H1 (cell line): ENCODE measurements around the gene CNOT8. TPM values are rescaled to one million over a fixed set of nuclear protein-coding genes. Genes with fewer than 3 reads are reported as not detected.

Source experiments
- ATF2 ChIP-seq: IDR thresholded peaks from 2 replicates; pipeline ENCODE4 v1.6.1; 2012; ENCODE audit warnings: low read length, inconsistent platforms
- BRCA1 ChIP-seq: IDR thresholded peaks from 2 replicates; pipeline ENCODE4 v1.6.1; 2012; ENCODE audit warnings: low read depth, low read length, improper control_type of control experiment
- CHD7 ChIP-seq: fragments of 300-600 bp; sonication (generic); IDR thresholded peaks from 2 replicates; pipeline ENCODE4 v1.7.1; 2012; ENCODE audit warnings: low read length, moderate library complexity, mild to moderate bottlenecking, inconsistent platforms; ENCODE audit not compliant: insufficient replicate concordance
- GABPA ChIP-seq: IDR thresholded peaks from 2 replicates; pipeline ENCODE4 v1.6.1; 2011; ENCODE audit warnings: mild to moderate bottlenecking, low read length, moderate library complexity, borderline replicate concordance; ENCODE audit not compliant: insufficient read depth
- KDM1A ChIP-seq: fragments of 200-600, 300-600 bp; sonication (generic); IDR thresholded peaks from 2 replicates; pipeline ENCODE4 v1.7.1; 2016; ENCODE audit warnings: mild to moderate bottlenecking, low read length, borderline replicate concordance
- SIN3A ChIP-seq, 2 experiments: IDR thresholded peaks in 1 of 2; conservative IDR thresholded peaks in 1 of 2; 2 replicates each; pipeline ENCODE4 v1.6.1; 2011 to 2012; ENCODE audit warnings: low read length in 2 of 2, improper control_type of control experiment in 1 of 2, low read depth in 1 of 2, mild to moderate bottlenecking in 1 of 2
- TAF1 ChIP-seq: IDR thresholded peaks from 2 replicates; pipeline ENCODE4 v1.6.1; 2011; ENCODE audit warnings: mild to moderate bottlenecking, low read depth, low read length
- ZNF274 ChIP-seq: IDR thresholded peaks from 2 replicates; pipeline ENCODE4 v1.7.0; 2012; ENCODE audit warnings: low read length, borderline replicate concordance; ENCODE audit errors: extremely low read depth
- polyA plus RNA-seq, 7 experiments: library from polyadenylated mRNA; depleted of rRNA in 3 of 7; stranded (reverse) in 5 of 7; unstranded in 2 of 7; fragments of >200 nt in 5 of 7; fragments of 200-250 nt in 2 of 7; gene quantifications; 1 replicate in 5 of 7; 2 replicates in 1 of 7; 4 replicates in 1 of 7; pipeline versions ENCODE4 v1.2.1 to v1.2.3, GENCODE V29; 2011 to 2013; ENCODE audit warnings: missing spikeins in 2 of 7, mixed read lengths in 2 of 7
- total RNA-seq: library from RNA; stranded (reverse); fragmentation: NEBNext Ultra II Directional; extraction: Animal tissue kit (Norgen Biotek cat#: 25700); gene quantifications from 2 replicates; pipeline ENCODE4 v1.2.1, GENCODE V29; 2021
- TF ChIP-seq, protein P1 (sequence below): IDR thresholded peaks from 2 replicates; pipeline ENCODE4 v1.6.1; 2012; ENCODE audit warnings: inconsistent platforms

CNOT8 gene
- total and polyA plus RNA-seq, 2 of the 8 experiments (the other 6 are each of a cell fraction or from before 2014, with no cell fraction given) = 36.4 to 62.9 TPM

DNA sequence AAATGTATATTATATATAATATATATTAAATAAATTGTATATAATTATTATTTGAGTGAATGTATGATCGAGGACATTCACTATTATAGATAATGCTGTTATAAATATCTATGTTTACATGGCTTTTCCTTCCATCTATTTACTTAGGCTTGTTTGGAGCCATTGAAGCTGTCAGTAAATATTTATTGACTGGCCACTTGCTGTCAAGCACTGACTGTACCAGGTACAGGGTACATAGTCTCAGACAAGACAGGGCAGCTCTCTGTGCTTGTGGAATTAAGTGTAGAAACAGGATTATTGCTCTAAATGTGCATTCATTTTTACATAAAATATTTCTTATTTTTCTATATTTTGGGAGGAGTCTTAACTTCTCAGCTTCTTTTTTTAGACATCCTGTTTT lies 24.4 kb upstream of the CNOT8 start (continued):
- TF ChIP-seq CHD7 = no peak
- TF ChIP-seq KDM1A = no peak
- no peak for TF ChIP-seq BRCA1
- TF ChIP-seq GABPA = no peak
- TF ChIP-seq, protein P1, sequence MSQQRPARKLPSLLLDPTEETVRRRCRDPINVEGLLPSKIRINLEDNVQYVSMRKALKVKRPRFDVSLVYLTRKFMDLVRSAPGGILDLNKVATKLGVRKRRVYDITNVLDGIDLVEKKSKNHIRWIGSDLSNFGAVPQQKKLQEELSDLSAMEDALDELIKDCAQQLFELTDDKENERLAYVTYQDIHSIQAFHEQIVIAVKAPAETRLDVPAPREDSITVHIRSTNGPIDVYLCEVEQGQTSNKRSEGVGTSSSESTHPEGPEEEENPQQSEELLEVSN = no peak
- no peak for TF ChIP-seq ZNF274
- TF ChIP-seq SIN3A (conservative IDR thresholded peaks at IDR 0.05 in 1 of 2, IDR thresholded peaks at IDR 0.05 in 1 of 2; ENCODE audit: low read depth in 1 of 2, low read length in 2 of 2) = no peak
- TF ChIP-seq TAF1 = no peak
- TF ChIP-seq ATF2 = no peak
